HG03135 (cell line): ENCODE results near the gene HARS1.
"Not testable (repeated sequence)": the region's sequence is repeated elsewhere in the genome, so short reads cannot be mapped to it uniquely, and the experiment has no call there.

Experiments used
- ATAC-seq: cut with Tn5 transposase; IDR thresholded peaks from one replicate; pipeline ENCODE4 v1.9.1; 2021; ENCODE audit warnings: mild to moderate bottlenecking, moderate library complexity; ENCODE audit not compliant: unreplicated experiment

HARS1 gene

GRCh38 chr5:140690941-140691924 is at the start of gene HARS1, which contains the start of gene HARS2:
HARS1 (minus strand) TSS chr5:140691370; CDS start chr5:140691304, 66 bp downstream.
HARS2 (plus strand) TSS chr5:140691455; CDS start chr5:140691649, 194 bp downstream.
- ATAC-seq, result peak; percentile 97

- no peak for ATAC-seq
These were observed 46.3 kb upstream of the HARS1 start for GRCh38 chr5:140737486-140737885.

GRCh38 chr5:140734354-140734753 is 43.2 kb upstream of the HARS1 start:
- ATAC-seq, result no peak

GRCh38 chr5:140733098-140733497 is 41.9 kb upstream of the HARS1 start:
- no peak for ATAC-seq

- peak; percentile 83 for ATAC-seq
These were observed 34.8 kb upstream of the HARS1 start for GRCh38 chr5:140725799-140726471.

GRCh38 chr5:140721395-140721794 is 30.2 kb upstream of the HARS1 start:
- not testable (repeated sequence) for ATAC-seq

GRCh38 chr5:140720738-140721137 is 29.6 kb upstream of the HARS1 start:
- not testable (repeated sequence) for ATAC-seq

GRCh38 chr5:140718266-140718592 is 27.1 kb upstream of the HARS1 start:
- ATAC-seq, result no peak

GRCh38 chr5:140716238-140716637 is 25.1 kb upstream of the HARS1 start:
- ATAC-seq, result not testable (repeated sequence)

GRCh38 chr5:140713562-140714094 is 22.5 kb upstream of the HARS1 start:
- ATAC-seq, result no peak

- no peak for ATAC-seq
These were observed 20.6 kb upstream of the HARS1 start for GRCh38 chr5:140711794-140712193.

GRCh38 chr5:140710899-140711552 is 19.9 kb upstream of the HARS1 start:
- peak; percentile 90 for ATAC-seq

GRCh38 chr5:140708787-140709186 is 17.6 kb upstream of the HARS1 start:
- ATAC-seq, result not testable (repeated sequence)

- no peak for ATAC-seq
These were observed 16.6 kb upstream of the HARS1 start for GRCh38 chr5:140707812-140708211.

- ATAC-seq, result peak; percentile 97
These were observed 9.3 kb upstream of the HARS1 start, which contains the start of gene ZMAT2 for GRCh38 chr5:140700177-140701144. ZMAT2 (plus strand) TSS chr5:140700447; CDS start chr5:140700461, 14 bp downstream.

- ATAC-seq, result no peak
These were observed 5.8 kb upstream of the HARS1 start for GRCh38 chr5:140696891-140697492.

GRCh38 chr5:140694276-140694675 is 3.1 kb upstream of the HARS1 start:
- no peak for ATAC-seq

GRCh38 chr5:140690376-140690932 is 716 bp downstream of the HARS1 start:
- no peak for ATAC-seq

- no peak for ATAC-seq
These were observed 12.2 kb downstream of the HARS1 start for GRCh38 chr5:140678993-140679392.
